ENCODE measurements around the gene ESRRA.
"Not testable (repeated sequence)": the region's sequence is repeated elsewhere in the genome, so short reads cannot be mapped to it uniquely, and the experiment has no call there.

ESRRA gene

GRCh38 chr11:64322925-64323260, 17.6 kb downstream of the ESRRA start:
- Histone ChIP-seq H4K8ac (ENCODE audit: low read depth, low read length) (no peak overlapping the region), H3K27me3 (ENCODE audit: control insufficient read depth in 3 of 3, insufficient read depth in 3 of 3, low read depth in 1 of 3, low read length in 3 of 3) (no peaks in the 10 kb centered on the region), H2AFZ (ENCODE audit: low read length) (no peak overlapping the region), H3K4me2 (ENCODE audit: insufficient read depth, low read length, poor library complexity, severe bottlenecking) (no peak overlapping the region), H3K9ac (ENCODE audit: low read depth, low read length, poor library complexity) (peak overlapping the region; percentile 78), H3K18ac (ENCODE audit: low read length) (no peak overlapping the region), H3K14ac (ENCODE audit: low read length) (peak overlapping the region; percentile 89), H2AK5ac (ENCODE audit: low read depth, low read length) (peak overlapping the region; percentile 25), H3K36me3 (replicated peaks in 1 of 2; ENCODE audit: control insufficient read depth in 2 of 2, insufficient read depth in 2 of 2, low read length in 2 of 2) (peaks cover 6 to 22% of the 10 kb centered on the region in 2 donors), H3K4ac (ENCODE audit: low read length) (no peak overlapping the region), H3K4me1 (ENCODE audit: control insufficient read depth in 2 of 2, insufficient read depth in 1 of 2, low read depth in 1 of 2, low read length in 2 of 2) (peaks cover 9 to 11% of the 10 kb centered on the region in 2 donors), H3K23ac (ENCODE audit: low read depth, low read length, poor library complexity) (no peak overlapping the region), H3K79me1 (ENCODE audit: low read depth, low read length) (peaks cover 5% of the 10 kb centered on the region), H2BK15ac (ENCODE audit: low read length) (no peak overlapping the region), H3K27ac (replicated peaks; ENCODE audit: low read length) (no peak overlapping the region), H3K4me3 (ENCODE audit: low read length in 2 of 2) (no peak overlapping the region), H3K9me3 (replicated peaks in 1 of 2; ENCODE audit: control insufficient read depth in 2 of 2, insufficient read depth in 1 of 2, low read depth in 1 of 2, low read length in 2 of 2) (no peaks in the 10 kb centered on the region), H4K91ac (ENCODE audit: low read depth, low read length, poor library complexity) (no peak overlapping the region), H2BK120ac (ENCODE audit: low read depth, low read length) (no peak overlapping the region), H2BK12ac (ENCODE audit: low read length) (no peak overlapping the region), H2BK5ac (ENCODE audit: low read length) (no peak overlapping the region)
- WGBS, 2 donors (ENCODE audit: extremely low coverage in 2 of 2, insufficient read length in 2 of 2, insufficient replicate concordance in 1 of 2): no CpG with 5 or more reads among the region's 7 CpGs
- no peak for DNase-seq (ENCODE audit: low spot score)

GRCh38 chr11:64323373-64323772, 18.0 kb downstream of the ESRRA start:
- no peak overlapping the region for H2BK15ac ChIP-seq (ENCODE audit: low read length)
- H3K4me1 ChIP-seq (ENCODE audit: control insufficient read depth in 2 of 2, insufficient read depth in 1 of 2, low read depth in 1 of 2, low read length in 2 of 2): peaks cover 9 to 11% of the 10 kb centered on the region in 2 donors
- H3K14ac ChIP-seq (ENCODE audit: low read length): no peak overlapping the region
- no peak overlapping the region for H3K4me3 ChIP-seq (ENCODE audit: low read length in 2 of 2)
- H3K27ac ChIP-seq (replicated peaks; ENCODE audit: low read length): no peak overlapping the region
- peak overlapping the region; percentile 58 for H2BK12ac ChIP-seq (ENCODE audit: low read length)
- no CpG with 5 or more reads among the region's 5 CpGs for WGBS, 2 donors (ENCODE audit: extremely low coverage in 2 of 2, insufficient read length in 2 of 2, insufficient replicate concordance in 1 of 2)
- no peaks in the 10 kb centered on the region for H3K9me3 ChIP-seq (replicated peaks in 1 of 2; ENCODE audit: control insufficient read depth in 2 of 2, insufficient read depth in 1 of 2, low read depth in 1 of 2, low read length in 2 of 2)
- H3K79me1 ChIP-seq (ENCODE audit: low read depth, low read length): peaks cover 5% of the 10 kb centered on the region
- no peak overlapping the region for H3K4ac ChIP-seq (ENCODE audit: low read length)
- H2BK120ac ChIP-seq (ENCODE audit: low read depth, low read length): no peak overlapping the region
- H3K27me3 ChIP-seq (ENCODE audit: control insufficient read depth in 3 of 3, insufficient read depth in 3 of 3, low read depth in 1 of 3, low read length in 3 of 3): no peaks in the 10 kb centered on the region
- H2AFZ ChIP-seq (ENCODE audit: low read length): no peak overlapping the region
- no peak overlapping the region for H4K91ac ChIP-seq (ENCODE audit: low read depth, low read length, poor library complexity)
- H3K18ac ChIP-seq (ENCODE audit: low read length): peak overlapping the region; percentile 57
- peak overlapping the region; percentile 11 for H3K4me2 ChIP-seq (ENCODE audit: insufficient read depth, low read length, poor library complexity, severe bottlenecking)
- DNase-seq (ENCODE audit: low spot score): no peak
- no peak overlapping the region for H2BK5ac ChIP-seq (ENCODE audit: low read length)
- H3K36me3 ChIP-seq (replicated peaks in 1 of 2; ENCODE audit: control insufficient read depth in 2 of 2, insufficient read depth in 2 of 2, low read length in 2 of 2): peaks cover 6 to 22% of the 10 kb centered on the region in 2 donors
- H3K9ac ChIP-seq (ENCODE audit: low read depth, low read length, poor library complexity): peak overlapping the region; percentile 70
- peak overlapping the region; percentile 80 for H3K23ac ChIP-seq (ENCODE audit: low read depth, low read length, poor library complexity)
- H4K8ac ChIP-seq (ENCODE audit: low read depth, low read length): no peak overlapping the region
- H2AK5ac ChIP-seq (ENCODE audit: low read depth, low read length): peak overlapping the region; percentile 56

DNA sequence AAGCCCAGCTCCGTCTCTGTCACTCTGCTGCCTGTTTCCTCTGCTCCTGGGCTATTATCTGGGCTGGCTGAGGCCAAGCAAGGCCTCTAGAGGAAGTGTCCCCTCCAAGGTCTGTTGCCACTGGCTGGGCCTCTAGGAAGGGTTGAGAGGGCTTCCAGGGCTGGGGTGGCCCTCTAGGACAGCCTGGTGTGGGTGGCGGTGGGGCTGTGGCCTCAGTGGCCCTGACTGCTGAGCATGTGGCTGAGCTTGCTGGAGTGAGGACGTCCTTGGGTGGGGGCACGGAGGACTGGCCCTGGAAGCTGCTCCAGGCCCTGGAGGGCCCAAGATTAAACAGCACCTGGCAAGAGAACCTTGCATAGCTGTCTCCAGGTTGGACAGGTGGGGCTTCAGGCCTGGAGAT, 18.7 kb downstream of the ESRRA start:
- H3K4ac ChIP-seq (ENCODE audit: low read length); H4K91ac ChIP-seq (ENCODE audit: low read depth, low read length, poor library complexity); H3K23ac ChIP-seq (ENCODE audit: low read depth, low read length, poor library complexity); H2BK5ac ChIP-seq (ENCODE audit: low read length); H4K8ac ChIP-seq (ENCODE audit: low read depth, low read length); H3K14ac ChIP-seq (ENCODE audit: low read length); H3K4me2 ChIP-seq (ENCODE audit: insufficient read depth, low read length, poor library complexity, severe bottlenecking); H3K9me3 ChIP-seq (replicated peaks in 1 of 2; ENCODE audit: control insufficient read depth in 2 of 2, insufficient read depth in 1 of 2, low read depth in 1 of 2, low read length in 2 of 2); H3K27ac ChIP-seq (replicated peaks; ENCODE audit: low read length); H3K27me3 ChIP-seq (ENCODE audit: control insufficient read depth in 3 of 3, insufficient read depth in 3 of 3, low read depth in 1 of 3, low read length in 3 of 3); H3K9ac ChIP-seq (ENCODE audit: low read depth, low read length, poor library complexity); H2BK15ac ChIP-seq (ENCODE audit: low read length); H2AK5ac ChIP-seq (ENCODE audit: low read depth, low read length); H2BK120ac ChIP-seq (ENCODE audit: low read depth, low read length); H2AFZ ChIP-seq (ENCODE audit: low read length); DNase-seq (ENCODE audit: low spot score); H3K79me1 ChIP-seq (ENCODE audit: low read depth, low read length); H3K4me3 ChIP-seq (ENCODE audit: low read length in 2 of 2); H3K4me1 ChIP-seq (ENCODE audit: control insufficient read depth in 2 of 2, insufficient read depth in 1 of 2, low read depth in 1 of 2, low read length in 2 of 2): not testable (repeated sequence)
- peaks cover 6 to 22% of the 10 kb centered on the region in 2 donors for H3K36me3 ChIP-seq (replicated peaks in 1 of 2; ENCODE audit: control insufficient read depth in 2 of 2, insufficient read depth in 2 of 2, low read length in 2 of 2)
- WGBS, 2 donors (ENCODE audit: extremely low coverage in 2 of 2, insufficient read length in 2 of 2, insufficient replicate concordance in 1 of 2): no CpG with 5 or more reads among the region's 4 CpGs
- peak overlapping the region; percentile 54 for H2BK12ac ChIP-seq (ENCODE audit: low read length)
- H3K18ac ChIP-seq (ENCODE audit: low read length): peak overlapping the region; percentile 57

DNA sequence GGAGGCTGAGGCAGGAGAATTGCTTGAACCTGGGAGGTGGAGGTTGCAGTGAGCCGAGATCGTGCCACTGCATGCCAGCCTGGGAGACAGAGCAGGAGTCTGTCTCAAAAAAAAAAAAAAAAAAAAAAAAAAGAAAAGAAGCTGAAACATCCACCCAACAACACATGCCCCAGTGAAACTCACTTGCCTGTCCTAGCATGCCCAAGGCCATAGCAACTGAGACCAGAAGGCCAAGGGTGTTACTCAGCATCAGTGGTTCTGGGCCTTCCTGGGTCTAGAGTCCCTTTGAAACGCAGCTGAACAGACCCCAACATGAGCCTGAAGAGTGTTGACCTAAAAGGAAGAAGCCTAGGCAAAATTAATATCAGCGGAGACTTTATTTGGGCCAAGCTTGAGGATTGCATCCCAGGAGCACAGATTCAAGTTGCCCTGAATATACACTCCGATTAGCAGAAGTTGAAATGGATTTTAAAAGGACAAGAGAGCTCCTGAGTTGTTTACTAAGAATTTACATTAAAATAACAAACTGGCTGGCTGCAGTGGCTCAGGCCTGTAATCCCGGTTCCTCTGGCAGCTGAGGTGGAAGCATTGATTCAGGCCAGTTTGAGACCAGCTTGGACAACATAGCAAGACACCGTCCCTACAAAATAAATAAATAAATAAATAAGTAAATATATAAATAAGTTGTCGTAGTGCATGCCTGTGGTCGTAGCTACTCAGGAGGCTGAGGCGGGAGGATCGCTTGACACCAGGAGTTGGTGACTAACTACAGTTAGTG, 19.6 kb downstream of the ESRRA start:
- Histone ChIP-seq H2AFZ (ENCODE audit: low read length) (no peak overlapping the region), H2AK5ac (ENCODE audit: low read depth, low read length) (no peak overlapping the region), H2BK5ac (ENCODE audit: low read length) (no peak overlapping the region), H3K4ac (ENCODE audit: low read length) (no peak overlapping the region), H3K36me3 (replicated peaks in 1 of 2; ENCODE audit: control insufficient read depth in 2 of 2, insufficient read depth in 2 of 2, low read length in 2 of 2) (peaks cover 6 to 22% of the 10 kb centered on the region in 2 donors), H4K8ac (ENCODE audit: low read depth, low read length) (no peak overlapping the region), H3K9me3 (replicated peaks in 1 of 2; ENCODE audit: control insufficient read depth in 2 of 2, insufficient read depth in 1 of 2, low read depth in 1 of 2, low read length in 2 of 2) (no peaks in the 10 kb centered on the region), H3K79me1 (ENCODE audit: low read depth, low read length) (peaks cover 2% of the 10 kb centered on the region), H3K27ac (replicated peaks; ENCODE audit: low read length) (no peak overlapping the region), H4K91ac (ENCODE audit: low read depth, low read length, poor library complexity) (no peak overlapping the region), H3K4me2 (ENCODE audit: insufficient read depth, low read length, poor library complexity, severe bottlenecking) (no peak overlapping the region), H3K4me3 (ENCODE audit: low read length in 2 of 2) (no peak overlapping the region), H2BK15ac (ENCODE audit: low read length) (no peak overlapping the region), H3K14ac (ENCODE audit: low read length) (no peak overlapping the region), H3K9ac (ENCODE audit: low read depth, low read length, poor library complexity) (no peak overlapping the region), H3K23ac (ENCODE audit: low read depth, low read length, poor library complexity) (no peak overlapping the region), H3K27me3 (ENCODE audit: control insufficient read depth in 3 of 3, insufficient read depth in 3 of 3, low read depth in 1 of 3, low read length in 3 of 3) (no peaks in the 10 kb centered on the region), H3K18ac (ENCODE audit: low read length) (no peak overlapping the region), H2BK12ac (ENCODE audit: low read length) (no peak overlapping the region), H3K4me1 (ENCODE audit: control insufficient read depth in 2 of 2, insufficient read depth in 1 of 2, low read depth in 1 of 2, low read length in 2 of 2) (peaks cover 4 to 5% of the 10 kb centered on the region in 2 donors), H2BK120ac (ENCODE audit: low read depth, low read length) (no peak overlapping the region)
- no peak for DNase-seq (ENCODE audit: low spot score)
- no CpG with 5 or more reads among the region's 11 CpGs for WGBS, 2 donors (ENCODE audit: extremely low coverage in 2 of 2, insufficient read length in 2 of 2, insufficient replicate concordance in 1 of 2)
